HG02759 (cell line): Measurements from ENCODE around the gene ZNF687.
A peak's percentile ranks its signal among the peaks of the same experiment; 100 is the strongest.

ENCODE experiments used
- ATAC-seq: cut with Tn5 transposase; IDR thresholded peaks from one replicate; pipeline ENCODE4 v1.9.1; 2021; ENCODE audit warnings: mild to moderate bottlenecking, moderate library complexity; ENCODE audit not compliant: unreplicated experiment

The ZNF687 gene, protein sequence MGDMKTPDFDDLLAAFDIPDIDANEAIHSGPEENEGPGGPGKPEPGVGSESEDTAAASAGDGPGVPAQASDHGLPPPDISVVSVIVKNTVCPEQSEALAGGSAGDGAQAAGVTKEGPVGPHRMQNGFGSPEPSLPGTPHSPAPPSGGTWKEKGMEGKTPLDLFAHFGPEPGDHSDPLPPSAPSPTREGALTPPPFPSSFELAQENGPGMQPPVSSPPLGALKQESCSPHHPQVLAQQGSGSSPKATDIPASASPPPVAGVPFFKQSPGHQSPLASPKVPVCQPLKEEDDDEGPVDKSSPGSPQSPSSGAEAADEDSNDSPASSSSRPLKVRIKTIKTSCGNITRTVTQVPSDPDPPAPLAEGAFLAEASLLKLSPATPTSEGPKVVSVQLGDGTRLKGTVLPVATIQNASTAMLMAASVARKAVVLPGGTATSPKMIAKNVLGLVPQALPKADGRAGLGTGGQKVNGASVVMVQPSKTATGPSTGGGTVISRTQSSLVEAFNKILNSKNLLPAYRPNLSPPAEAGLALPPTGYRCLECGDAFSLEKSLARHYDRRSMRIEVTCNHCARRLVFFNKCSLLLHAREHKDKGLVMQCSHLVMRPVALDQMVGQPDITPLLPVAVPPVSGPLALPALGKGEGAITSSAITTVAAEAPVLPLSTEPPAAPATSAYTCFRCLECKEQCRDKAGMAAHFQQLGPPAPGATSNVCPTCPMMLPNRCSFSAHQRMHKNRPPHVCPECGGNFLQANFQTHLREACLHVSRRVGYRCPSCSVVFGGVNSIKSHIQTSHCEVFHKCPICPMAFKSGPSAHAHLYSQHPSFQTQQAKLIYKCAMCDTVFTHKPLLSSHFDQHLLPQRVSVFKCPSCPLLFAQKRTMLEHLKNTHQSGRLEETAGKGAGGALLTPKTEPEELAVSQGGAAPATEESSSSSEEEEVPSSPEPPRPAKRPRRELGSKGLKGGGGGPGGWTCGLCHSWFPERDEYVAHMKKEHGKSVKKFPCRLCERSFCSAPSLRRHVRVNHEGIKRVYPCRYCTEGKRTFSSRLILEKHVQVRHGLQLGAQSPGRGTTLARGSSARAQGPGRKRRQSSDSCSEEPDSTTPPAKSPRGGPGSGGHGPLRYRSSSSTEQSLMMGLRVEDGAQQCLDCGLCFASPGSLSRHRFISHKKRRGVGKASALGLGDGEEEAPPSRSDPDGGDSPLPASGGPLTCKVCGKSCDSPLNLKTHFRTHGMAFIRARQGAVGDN

DNA sequence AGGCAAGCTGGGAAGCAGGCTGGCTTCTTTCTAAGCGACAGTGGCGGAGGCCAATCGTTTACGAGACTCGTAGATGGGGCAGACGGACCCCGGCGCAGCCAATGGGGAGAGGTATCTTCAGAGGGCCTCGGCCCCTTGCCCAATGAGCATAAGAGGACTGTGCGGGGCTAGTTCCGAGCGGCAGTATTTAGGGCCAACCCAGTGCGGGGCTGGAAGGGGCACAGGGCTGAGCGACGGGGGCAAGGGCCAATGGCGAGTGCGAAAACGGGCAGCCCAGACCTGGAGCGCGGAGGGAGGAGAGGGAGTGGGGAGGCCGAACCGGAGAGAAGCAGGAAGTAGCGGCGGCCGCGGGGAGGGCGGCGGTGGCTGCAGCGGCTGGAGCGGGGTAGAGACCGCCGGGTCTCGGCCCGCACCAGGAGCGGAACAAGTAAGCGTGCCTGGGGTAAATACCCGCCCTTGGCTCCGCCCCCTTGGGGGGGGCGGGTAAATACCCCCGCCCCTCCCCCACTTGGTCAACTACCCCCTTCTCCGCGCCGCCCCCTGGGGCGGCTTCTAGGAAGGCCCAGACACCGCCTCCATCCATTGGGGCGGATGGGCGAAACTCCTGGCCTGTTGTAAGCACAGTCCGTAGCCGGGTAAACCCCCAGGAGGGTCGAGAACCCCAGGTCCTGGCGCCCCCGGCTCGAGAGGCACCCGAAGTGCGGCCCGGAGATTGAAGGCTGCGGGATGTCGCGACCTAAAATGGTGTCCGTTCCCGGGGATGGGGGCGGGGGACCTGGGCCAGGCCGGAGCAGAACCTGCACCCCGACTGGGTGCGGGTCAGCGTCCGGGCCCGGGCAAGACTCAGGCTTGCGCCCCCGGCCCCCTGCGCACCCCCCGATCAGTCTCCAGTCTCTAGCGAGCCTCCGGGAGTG is at the start of gene ZNF687:
Gene ZNF687 (plus strand): TSS at position 331 of the 914 bp plus-strand sequence. CDS start 3,993 bp downstream, outside the sequence.
- ATAC-seq = peak; percentile 87

DNA sequence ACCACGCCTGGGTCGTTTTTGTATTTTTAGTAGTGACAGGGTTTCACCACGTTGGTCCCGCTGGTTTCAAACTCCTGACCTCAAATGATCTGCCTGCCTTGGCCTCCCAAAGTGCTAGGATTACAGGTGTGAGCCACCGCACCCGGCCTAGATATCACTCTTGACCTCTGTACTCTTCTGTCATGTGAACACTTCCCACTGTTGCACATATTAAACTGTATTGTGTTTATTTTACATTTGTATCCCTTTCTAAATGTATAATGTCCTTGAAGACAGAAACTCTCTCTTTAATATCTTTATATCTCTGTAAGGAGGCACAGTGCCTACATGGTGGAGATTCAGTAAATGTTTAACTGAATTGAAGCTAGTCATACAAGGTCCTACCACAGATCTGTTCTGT is 46.9 kb upstream of the ZNF687 start:
- no peak for ATAC-seq

DNA sequence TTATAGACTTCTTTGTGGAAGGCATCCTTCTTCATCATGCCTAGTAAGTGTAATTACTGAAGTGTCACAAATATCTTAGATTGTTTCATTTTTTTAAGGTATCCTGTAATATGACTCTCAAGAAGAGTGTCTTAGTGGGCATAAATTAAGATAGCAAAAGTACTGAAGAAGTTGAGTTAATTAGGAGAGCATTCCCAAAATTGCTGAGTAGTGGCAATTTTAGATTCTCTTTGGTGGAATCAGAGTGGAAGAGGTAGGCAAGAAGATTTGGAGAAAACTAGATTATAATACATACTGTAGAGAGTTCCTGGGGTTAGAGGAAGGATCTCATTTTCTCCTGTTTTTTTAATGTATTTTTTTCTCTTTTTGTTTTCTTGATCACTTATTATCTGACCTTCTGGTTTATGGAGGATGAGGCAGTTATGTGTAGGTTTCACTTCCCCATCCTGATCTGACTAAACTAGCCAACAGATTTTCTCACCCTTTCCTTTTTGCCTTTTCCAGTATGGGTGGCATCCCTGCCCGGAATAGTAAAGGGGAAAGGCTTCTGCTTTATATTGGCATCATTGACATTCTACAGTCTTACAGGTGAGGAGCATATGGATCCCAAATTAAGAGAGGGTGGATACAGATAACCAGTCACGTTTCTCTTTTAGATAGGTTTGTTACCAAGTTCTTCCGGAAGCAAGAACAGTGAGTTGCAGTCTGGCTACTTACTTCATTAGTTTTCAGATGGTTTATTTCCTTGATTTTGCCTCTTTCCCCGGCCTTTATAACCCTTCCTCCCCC is 44.2 kb upstream of the ZNF687 start:
- ATAC-seq = no peak

DNA sequence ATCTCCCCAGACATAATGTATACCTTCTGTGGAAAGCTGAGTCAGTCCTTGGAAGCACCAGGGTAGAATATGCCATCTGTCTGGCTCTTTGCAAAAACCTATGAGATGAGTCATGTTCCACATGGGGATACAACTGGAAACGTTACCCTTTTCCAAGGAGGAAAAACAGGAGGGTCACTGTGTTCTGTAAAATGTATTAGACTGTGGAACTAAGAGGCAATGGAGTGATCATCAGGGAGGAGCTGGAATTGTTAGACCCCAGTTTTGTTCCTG is 43.7 kb upstream of the ZNF687 start:
- no peak for ATAC-seq

DNA sequence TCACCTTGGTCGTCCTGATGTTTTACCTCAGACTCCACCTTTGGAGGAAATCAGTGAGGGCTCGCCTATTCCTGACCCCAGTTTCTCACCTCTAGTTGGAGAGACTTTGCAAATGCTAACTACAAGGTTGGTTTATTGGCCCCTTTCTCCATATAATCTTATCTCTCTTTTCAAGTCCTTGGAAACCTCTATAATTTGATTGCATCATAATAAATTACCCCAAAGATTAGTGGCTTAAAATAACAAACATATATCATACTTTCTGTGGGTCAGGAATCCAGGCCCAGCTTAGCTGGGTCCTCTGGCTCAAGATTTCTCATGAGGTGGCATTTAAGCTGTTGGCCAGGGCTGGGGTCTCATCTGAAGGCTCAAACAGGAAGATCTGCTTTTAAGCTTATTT is 39.7 kb upstream of the ZNF687 start:
- no peak for ATAC-seq

DNA sequence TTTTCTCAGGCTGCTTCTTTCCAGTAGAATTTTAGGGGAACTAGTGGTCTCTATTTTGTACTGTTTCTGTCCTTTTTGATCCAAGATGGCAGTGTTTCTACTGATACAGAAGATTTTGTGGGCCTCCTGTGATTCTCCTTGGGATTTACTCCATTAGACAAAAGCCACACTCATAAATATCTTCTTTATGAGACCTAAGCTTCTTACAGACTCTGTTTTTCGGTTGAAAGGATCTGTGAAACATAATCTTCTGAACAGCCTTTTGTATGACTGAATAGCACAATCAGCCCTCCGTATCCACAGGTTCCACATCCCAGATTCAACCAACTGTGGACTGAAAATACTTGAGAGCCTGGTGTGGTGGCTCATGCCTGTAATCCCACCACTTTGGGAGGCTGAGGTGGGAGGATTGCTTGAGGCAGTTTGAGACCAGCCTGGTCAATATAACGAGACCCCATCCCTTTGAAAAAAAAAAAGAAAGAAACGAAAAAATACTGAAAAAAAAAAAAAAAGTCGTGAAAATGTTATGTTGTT is 38.3 kb upstream of the ZNF687 start:
- ATAC-seq = no peak

DNA sequence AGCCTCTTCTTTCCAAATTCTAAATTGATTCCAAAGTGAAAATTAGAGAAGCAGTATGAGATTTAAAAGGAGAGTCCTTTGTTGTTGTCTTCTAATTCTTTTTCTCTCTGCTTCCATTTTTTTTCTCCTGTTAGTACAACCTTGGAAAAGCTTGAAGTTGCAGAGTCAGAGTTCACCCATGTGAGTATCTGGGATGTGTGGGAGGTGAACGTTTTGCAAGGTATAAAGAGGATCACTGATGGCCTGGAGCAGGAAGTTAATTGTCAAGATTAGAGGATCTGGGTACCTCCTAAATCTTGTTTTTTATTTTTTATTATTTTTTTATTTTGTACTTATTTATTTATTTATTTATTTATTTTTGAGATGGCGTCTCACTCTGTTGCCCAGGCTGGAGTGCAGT is 35.3 kb upstream of the ZNF687 start:
- ATAC-seq = no peak

DNA sequence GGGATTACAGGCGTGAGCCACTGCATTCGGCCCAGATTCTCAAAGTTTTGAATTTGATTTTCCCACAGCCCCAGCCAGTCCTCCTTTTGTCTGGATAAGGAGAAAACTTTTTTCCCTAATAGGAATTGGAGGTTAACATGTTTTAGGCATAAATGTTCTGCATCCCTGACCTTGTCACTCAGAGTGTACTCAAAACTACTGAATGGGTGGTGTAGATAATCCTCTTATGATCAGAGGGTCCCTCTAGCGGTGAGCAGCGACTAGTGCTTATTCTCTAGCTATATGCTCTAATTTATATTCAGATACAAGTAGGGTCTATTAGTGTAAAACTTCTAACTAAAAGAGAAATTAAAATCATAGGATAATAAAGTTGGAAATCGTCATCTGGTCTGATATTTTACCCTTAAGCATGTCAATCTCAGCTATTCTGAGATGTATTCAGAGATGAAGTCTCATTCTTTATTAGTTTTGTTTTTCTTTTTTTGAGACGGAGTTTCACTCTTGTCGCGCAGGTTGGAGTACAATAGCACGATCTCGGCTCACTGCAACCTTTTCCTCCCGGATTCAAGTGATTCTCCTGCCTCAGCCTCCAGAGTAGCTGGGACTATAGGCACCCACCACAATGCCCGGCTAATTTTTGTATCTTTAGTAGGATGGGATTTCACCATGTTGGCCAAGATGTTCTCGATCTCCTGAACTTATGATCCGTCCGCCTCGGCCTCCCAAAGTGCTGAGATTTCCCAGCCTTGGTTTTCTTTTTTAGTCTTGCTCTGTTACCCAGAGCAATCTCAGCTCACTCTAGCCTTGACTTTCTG is 30.2 kb upstream of the ZNF687 start:
- ATAC-seq = peak; percentile 41

DNA sequence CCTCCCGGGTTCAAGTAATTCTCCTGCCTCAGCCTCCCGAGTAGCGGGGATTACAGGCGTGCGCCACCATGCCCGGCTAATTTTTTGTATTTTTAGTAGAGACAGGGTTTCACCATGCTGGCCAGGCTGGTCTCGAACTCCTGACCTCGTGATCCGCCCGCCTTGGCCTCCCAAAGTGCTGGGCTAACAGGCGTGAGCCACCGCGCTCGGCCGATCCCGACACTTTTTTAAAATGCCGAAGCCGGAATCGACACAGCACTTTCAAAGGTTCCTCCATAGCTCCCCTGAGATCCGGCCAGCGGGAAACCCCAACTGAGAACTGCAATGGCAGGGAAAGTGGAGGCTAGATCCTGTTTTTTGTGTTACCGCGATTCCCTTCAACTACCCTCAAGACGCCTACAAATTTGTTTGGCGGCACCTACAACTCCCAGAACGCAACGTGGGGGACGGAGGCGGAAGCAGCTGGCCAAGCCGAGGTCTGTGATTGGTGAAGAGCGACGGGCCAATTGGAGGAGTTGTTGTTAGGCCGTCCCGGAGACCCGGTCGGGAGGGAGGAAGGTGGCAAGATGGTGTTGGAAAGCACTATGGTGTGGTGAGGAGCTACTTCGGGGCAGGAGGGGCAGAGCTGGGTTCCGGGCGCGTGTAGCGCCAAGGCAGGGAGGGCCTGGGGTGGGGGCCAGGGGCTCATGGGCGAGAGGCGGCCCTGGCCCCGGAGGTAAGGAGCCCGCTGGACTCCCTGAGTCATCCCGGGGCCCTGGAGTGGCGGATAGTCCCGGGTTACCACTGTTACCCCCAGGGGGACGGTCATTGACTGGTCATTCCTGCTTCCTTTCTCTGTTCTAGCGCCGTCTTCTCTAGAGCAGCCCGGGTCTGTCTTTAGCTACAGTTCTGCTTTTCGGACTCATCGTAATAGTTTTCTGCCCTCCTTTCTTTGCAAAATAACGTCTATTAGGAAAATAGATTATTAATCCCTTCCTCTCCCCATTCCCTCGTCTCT is 27.6 kb upstream of the ZNF687 start, which contains the start of gene PSMD4:
Gene PSMD4 (plus strand): TSS at position 518 of the 997 bp plus-strand sequence. CDS start 49 bp downstream, at position 567.
- peak; percentile 94 for ATAC-seq

DNA sequence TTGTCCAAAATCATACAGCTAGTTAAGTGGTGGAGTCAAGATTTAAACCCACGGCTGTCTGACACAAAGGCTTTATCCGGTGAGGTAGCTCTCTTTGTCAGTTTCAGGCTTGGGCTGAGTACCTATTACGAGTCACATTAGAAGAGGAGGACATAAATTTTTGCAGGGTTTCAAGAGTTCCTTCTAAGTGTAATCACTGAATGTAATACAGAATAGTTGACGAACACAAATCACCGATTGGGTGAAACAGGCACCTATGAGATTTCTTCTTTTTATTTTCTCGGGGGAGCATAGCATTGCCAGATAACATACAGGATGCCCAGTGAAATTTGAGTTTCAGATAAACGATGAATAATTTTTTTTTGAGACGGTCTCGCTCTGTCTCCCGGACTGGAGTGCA is 26.7 kb upstream of the ZNF687 start:
- ATAC-seq = no peak

DNA sequence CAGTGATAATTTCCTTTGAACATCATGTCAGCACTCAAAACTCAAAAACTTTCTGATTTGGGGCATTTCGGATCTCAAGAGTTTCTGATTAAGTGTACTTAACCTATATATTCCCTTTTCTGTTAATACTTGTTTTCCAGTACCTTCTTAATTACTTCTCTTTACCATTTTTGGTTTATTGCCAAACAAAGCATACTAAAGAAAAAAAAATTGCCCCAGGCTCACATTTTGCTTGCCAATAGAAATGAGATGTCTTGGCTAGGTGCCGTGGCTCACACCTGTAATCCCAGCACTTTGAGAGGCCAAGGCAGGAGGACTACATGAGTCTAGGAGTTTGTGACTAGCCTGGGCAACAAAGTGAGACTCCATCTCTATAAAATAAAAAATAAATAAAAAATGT is 22.7 kb upstream of the ZNF687 start:
- ATAC-seq = no peak

DNA sequence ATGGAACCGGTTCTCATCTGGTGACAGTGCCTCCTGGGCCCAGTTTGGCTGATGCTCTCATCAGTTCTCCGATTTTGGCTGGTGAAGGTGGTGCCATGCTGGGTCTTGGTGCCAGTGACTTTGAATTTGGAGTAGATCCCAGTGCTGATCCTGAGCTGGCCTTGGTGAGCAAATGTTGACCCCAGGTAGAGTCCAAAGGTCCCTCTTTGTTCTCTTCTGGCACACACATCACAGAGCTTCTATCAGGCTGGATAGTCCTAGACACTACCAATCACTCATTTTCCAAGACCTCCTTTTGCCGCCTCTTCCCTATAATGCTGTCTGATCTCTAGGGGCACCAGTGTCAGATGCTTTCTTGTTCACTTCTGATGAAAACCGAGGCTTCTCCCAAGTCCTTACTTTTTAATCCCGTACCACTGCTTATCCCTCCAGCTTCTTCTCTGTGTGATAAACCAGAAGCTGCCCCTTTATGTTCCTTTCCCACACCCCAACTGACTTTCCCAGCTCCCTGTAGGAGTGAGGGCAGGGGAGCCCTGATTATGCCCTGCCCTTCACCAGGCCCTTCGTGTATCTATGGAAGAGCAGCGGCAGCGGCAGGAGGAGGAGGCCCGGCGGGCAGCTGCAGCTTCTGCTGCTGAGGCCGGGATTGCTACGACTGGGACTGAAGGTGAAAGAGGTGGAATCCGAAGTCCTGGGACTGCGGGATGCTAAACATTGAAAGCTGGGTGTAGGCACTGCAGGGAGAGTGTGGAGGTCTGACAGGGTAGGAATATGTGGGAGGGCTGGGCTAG is 16.5 kb upstream of the ZNF687 start:
- ATAC-seq = no peak

DNA sequence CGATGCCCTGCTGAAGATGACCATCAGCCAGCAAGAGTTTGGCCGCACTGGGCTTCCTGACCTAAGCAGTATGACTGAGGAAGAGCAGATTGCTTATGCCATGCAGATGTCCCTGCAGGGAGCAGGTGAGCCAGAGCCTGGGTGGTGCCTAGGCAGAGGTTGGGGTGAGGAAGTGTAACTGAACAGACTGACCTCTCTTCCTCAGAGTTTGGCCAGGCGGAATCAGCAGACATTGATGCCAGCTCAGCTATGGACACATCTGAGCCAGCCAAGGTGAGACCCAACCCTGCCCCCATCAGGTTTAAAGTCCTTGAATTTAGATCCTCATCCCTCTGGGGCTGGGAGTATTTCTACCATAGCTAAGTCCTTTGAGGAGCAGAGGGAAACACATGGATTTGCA is 15.8 kb upstream of the ZNF687 start:
- ATAC-seq = no peak

DNA sequence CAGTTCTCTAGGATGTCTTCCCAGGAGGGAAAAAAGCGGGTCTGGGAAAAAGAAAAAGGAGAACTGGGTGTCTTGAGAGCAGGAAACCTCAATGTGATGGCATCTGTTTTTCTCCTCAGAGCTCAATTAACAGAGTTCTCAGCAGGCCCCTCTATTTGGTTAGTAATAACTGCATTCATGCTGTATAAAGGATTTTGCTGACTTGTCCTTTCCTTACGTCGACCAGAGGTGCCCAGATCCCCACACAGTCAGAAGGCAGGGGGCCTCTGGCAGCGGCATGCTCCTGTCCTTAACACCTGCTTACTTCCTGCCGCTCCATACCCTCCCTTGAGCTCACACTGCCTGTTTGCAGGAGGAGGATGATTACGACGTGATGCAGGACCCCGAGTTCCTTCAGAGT is 15.3 kb upstream of the ZNF687 start:
- no peak for ATAC-seq

DNA sequence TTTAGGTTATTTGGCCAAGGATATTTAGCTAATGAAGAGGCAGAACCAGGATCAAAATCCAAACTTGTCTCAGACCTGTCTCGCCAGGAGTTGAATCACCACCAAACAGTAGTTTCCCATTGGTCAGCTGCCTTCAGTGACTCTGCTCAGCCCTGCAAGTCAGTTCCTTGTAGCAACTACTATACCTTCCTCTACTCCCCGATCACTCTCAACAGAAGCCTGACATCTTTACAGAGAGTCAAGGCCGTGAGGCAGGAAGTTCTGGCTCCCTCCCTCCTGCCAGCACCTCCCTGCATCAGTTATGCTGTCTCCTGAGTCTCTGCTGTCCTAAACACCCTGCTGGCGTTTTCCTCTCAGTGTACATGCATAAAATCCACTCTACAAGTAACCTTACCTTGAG is 14.3 kb upstream of the ZNF687 start:
- no peak for ATAC-seq

DNA sequence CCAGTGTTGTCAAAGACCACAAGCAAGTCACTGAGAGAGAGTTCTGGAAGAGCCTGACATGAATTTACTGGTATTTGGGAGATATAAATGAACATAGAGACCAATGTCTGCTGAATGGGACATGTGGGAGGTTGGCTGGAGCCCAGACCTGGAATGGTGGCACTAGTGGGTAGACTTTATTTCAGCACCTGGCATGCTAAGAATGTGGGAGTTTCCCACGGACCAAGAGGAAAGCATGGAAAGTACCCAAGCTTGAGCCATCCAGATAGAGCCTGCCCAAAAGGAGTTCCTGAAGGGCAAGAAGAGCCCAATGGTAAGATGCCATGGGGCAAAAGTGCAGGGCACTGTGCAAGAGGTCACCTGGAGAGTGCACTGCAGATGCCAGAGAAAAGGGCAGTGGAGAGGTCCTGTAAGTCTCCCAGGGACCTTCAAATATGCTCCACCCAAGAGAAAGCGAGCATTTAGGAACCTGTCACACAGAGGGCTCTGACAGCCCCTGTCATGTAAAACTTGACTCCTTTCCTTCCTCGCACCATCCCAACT is 8.1 kb upstream of the ZNF687 start:
- no peak for ATAC-seq
